CD4-positive, alpha-beta T cell treated with Interleukin-15 for 1 hour (primary cell): ENCODE measurements around the gene GPR137.
"Not testable (repeated sequence)": the region's sequence is repeated elsewhere in the genome, so short reads cannot be mapped to it uniquely, and the experiment has no call there.

Source experiments
- DNase-seq: peaks from one replicate; pipeline ENCODE4 v3.0.0-alpha.2; 2020

The GPR137 gene

DNA sequence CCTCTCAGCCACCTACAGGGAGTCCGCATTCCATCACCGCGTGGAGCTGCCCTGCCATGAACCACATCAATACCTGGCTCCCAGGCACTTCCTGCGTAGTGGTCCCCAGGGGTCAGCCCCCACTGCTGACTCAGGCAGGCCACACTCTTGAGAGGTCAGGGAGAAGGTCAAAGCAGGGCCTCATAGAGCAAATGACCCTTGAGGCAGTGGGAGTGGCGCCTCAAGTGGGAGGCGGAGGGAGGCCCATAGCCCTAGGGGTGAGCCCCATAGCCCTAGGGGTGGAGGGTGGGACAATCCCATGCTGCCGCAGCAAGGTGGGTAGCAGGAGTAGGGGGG lies 37.2 kb downstream of the GPR137 start:
- no peak for DNase-seq

DNA sequence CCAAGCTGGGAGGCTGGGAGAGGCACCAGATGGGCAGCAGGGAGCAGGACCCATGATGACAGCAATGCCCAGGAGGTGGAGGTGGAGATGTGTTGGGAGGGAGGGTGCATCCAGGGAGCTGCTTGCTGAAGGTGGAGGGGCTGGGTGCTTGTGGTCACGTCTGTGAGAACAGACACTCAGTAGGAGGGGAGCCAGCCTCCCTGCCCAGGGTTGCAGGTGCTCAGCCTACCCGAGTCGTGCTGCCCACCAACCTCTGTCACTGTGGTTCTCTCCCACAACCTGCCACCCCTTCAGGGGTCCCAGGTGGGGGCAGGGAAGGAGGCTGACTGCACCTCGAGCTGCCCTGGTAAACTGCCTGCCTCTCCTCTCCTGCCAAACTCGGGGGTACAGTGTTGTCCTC lies 37.7 kb downstream of the GPR137 start:
- no peak for DNase-seq

DNA sequence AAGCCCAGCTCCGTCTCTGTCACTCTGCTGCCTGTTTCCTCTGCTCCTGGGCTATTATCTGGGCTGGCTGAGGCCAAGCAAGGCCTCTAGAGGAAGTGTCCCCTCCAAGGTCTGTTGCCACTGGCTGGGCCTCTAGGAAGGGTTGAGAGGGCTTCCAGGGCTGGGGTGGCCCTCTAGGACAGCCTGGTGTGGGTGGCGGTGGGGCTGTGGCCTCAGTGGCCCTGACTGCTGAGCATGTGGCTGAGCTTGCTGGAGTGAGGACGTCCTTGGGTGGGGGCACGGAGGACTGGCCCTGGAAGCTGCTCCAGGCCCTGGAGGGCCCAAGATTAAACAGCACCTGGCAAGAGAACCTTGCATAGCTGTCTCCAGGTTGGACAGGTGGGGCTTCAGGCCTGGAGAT lies 38.3 kb downstream of the GPR137 start:
- not testable (repeated sequence) for DNase-seq

DNA sequence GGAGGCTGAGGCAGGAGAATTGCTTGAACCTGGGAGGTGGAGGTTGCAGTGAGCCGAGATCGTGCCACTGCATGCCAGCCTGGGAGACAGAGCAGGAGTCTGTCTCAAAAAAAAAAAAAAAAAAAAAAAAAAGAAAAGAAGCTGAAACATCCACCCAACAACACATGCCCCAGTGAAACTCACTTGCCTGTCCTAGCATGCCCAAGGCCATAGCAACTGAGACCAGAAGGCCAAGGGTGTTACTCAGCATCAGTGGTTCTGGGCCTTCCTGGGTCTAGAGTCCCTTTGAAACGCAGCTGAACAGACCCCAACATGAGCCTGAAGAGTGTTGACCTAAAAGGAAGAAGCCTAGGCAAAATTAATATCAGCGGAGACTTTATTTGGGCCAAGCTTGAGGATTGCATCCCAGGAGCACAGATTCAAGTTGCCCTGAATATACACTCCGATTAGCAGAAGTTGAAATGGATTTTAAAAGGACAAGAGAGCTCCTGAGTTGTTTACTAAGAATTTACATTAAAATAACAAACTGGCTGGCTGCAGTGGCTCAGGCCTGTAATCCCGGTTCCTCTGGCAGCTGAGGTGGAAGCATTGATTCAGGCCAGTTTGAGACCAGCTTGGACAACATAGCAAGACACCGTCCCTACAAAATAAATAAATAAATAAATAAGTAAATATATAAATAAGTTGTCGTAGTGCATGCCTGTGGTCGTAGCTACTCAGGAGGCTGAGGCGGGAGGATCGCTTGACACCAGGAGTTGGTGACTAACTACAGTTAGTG lies 39.2 kb downstream of the GPR137 start:
- DNase-seq: no peak

DNA sequence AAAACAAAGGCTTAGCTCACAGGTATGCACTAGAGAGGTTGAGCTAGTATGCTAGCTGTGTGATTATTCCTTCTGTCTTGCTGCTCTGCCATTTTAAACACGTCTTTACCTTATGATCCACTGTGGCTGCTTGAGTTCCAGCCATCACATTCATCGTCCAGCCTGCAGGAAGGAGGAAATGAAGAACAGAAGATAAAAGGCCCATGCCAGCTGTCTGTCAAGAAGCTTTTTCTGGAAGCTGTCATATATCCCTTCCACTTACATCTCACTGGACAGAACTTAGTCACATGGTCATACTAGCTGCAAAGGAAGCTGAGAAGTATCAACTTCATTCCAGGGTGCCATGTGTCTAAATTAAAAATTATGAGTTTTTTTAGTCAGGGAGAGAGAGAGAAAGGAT lies 41.7 kb downstream of the GPR137 start:
- DNase-seq: no peak

DNA sequence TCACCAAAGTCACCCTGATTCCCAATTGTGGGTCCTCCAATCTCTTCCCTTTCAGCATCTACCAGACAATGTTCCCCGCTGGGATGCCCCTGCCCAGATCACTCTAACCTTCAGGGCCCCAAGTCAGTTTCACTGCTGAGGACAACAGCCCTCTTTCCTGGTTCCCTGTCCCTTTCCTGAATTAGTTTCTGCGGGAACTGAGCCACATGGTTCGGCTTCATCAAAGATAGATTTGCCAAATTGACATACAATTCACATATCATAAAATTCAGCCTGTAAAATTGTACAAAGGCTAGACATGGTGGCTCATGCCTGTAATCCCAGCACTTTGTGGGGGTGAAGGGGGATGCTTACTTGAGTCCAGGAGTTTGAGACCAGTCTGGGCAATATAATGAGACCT lies 42.3 kb downstream of the GPR137 start:
- DNase-seq: no peak

DNA sequence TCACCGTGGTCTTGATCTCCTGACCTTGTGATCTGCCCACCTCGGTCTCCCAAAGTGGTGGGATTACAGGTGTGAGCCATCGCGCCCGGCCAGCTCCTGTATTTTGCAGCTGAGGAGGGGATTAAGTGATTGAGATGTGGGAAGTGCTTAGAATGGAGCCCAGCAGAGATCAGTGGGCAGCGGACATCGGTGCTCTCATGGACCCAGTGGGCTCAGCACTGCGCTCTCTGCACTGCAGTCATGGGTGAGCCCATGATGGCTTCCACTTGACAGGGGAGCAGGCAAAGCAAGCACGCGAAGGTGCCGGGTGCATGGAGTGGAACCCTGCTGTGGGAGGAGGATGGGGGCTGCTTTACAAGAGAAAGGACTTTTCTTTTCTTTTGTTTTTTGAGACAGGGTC lies 45.2 kb downstream of the GPR137 start:
- DNase-seq: no peak

DNA sequence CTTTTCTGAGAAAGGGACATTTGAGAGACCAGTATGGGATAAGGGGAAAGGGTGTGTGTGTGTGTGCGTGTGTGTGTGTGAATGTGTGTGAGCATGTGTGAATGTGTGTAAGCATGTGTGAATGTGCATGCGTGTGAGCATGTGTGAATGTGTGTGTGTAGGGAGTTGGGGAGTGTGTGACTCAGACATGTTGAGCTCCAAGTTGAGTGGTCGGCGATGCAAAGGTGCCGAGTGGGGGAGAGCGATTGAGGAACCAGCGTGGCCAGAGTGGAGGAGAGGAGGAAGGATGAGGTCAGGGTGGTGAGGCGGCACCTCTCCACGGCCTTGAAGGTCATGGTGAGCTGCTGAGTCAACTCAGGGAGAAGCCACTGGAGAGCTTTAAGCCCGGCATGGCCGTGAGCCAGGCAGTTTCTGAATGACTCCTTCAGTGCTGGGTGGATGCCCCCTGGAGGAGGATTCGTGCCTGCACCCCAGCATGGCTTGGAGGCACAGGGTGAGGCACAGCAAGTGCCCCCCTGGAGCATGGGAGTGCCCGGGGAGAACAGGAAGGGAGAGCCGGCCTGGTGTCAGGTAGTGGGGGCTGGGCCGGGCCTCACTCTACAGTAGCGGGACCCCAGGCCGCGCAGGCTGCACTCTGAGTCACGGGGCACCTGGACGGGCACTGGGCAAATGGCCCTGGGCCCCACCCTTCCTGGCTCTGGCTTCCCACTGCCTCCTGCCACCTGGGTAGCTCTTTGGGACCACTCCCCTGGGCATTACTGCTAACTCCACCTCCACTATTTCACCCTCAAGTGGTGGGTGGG lies 46.1 kb downstream of the GPR137 start:
- peak; percentile 85 for DNase-seq

DNA sequence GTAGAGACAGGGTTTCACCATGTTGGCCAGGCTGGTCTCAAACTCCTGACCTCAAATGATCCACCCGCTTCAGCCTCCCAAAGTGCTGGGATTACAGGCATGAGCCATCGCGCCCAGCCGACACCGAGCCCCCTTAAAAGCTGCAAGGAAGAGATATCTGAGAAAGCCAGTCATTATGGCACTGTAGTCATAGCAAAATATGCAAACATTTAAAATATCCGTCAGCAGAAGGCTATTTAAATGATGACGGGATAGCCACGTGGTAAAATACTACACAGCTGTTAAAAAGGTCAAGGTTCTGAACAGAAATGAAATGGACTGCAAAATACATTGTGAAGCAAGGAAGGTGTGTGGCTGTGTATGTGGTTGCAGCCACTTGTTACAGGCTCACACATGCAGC lies 47.9 kb downstream of the GPR137 start:
- no peak for DNase-seq

DNA sequence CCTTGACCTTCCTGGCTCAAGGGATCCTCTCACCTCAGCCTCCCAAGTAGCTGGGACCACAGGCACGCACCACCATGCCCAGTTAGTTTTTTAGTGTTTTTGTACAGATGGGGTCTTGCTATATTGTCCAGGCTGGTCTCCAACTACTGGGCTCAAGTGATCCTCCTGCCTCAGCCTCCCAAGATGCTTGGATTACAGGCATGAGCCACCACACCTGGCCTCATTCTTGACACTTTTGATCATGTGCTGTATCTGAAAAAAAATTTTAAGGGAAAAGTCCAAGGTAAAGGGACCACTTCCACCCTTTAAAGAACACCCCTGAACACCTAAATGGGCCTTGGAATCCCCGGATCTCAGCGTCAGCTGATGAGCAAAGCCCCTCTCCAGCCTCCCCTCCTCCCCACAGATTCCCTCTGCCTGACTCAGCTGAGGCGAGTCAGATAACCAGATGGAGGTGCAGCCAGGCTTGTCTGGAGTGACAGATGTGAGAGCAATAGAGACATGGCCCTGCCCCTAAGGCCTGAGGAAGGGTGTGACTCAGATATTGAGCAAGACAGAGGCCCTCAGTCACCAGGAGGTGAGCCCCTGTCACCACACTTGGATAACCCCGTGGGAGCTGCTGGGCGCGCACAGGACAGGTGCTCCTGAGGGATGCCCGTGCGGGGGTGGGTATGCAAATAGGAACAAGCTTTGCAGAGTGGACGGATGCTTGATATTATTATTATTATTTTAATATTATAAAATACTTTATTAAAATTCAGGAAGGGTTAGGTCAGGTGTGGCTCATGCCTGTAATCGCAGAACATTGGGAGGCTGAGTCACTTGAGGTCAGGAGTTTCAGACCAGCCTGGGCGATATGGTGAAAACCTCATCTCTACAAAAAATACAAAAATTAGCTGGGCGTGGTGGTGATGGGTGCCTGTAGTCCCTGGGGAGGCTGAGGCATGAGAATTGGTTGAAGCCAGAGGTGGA lies 49.4 kb downstream of the GPR137 start:
- DNase-seq: peak; percentile 77

DNA sequence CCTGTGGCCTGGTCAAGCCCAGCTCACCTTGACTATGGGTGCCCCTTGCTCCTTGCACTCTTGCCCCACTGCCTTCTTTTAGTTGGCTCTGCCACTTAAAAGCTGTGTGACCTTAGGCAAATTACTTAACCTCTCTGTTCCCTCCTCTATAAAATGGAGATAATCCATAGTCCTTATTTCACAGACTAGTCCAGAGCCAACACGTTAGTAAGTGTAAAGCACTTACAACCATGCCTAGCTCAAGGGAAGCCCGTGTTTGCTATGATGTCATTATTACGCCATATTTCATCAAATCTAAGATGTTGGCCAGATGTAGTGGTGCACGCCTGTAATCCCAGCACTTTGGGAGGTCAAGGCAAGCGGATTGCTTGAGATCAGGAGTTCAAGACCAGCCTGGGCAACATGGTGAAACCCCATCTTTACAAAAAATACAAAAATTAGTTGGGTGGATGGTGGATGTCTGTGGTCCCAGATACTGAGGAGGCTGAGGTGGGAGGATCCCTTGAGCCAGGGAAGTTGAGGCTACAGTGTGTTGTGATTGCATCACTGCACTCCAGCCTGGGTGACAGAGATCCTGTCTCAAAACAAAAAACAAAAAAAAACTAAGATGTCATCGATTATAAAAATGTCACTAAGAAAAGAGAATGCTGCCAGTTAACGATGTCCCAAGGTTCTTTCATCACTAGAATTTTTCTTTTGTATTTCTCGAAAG lies 52.0 kb downstream of the GPR137 start:
- DNase-seq: no peak

DNA sequence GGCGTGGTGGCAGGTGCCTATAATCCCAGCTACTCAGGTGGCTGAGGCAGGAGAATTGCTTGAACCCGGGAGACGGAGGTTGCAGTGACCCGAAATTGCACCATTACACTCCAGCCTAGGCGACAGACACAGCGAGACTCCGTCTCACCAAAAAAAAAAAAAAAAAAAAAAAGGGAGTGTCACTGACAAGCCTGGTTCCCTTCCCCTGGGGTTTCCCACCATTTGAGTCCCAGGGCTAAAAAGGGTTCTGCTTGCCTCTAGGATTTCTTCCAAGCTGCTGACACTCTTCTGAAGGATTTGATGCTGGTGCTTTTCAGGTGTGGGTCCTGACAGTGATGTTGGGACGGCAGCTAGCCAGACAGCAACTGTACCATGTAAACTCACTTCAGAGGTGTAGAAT lies 53.1 kb downstream of the GPR137 start:
- DNase-seq: no peak
